Stimulated activated memory B cell treated with anti-CD40 and anti-IgM and Interleukin-4, amounts not matched to agents 10 μg/mL and 1 μg/mL and 100 μg/mL, for 72 hours (primary cell): Measurements from ENCODE around the gene EBF3.

Experiments
- ATAC-seq: fragments of 150-1000 bp; cut with Tn5 transposase; 2 replicates; pipeline ENCODE4 v1.10.0; 2021
- H3K27ac Mint-ChIP-seq: one replicate; pipeline ENCODE4 v1.8.0; 2022; ENCODE audit warnings: mild to moderate bottlenecking, mixed read lengths
- H3K27me3 Mint-ChIP-seq: one replicate; pipeline ENCODE4 v1.8.0; 2022; ENCODE audit warnings: mixed read lengths
- H3K36me3 Mint-ChIP-seq: one replicate; pipeline ENCODE4 v1.8.0; 2022; ENCODE audit warnings: mixed read lengths
- H3K4me1 Mint-ChIP-seq: one replicate; pipeline ENCODE4 v1.8.0; 2022; ENCODE audit warnings: mixed read lengths
- H3K4me3 Mint-ChIP-seq: one replicate; pipeline ENCODE4 v1.8.0; 2022; ENCODE audit warnings: mild to moderate bottlenecking, moderate library complexity, mixed read lengths
- H3K9me3 Mint-ChIP-seq: one replicate; pipeline ENCODE4 v1.8.0; 2022; ENCODE audit warnings: mixed read lengths

Gene EBF3

DNA sequence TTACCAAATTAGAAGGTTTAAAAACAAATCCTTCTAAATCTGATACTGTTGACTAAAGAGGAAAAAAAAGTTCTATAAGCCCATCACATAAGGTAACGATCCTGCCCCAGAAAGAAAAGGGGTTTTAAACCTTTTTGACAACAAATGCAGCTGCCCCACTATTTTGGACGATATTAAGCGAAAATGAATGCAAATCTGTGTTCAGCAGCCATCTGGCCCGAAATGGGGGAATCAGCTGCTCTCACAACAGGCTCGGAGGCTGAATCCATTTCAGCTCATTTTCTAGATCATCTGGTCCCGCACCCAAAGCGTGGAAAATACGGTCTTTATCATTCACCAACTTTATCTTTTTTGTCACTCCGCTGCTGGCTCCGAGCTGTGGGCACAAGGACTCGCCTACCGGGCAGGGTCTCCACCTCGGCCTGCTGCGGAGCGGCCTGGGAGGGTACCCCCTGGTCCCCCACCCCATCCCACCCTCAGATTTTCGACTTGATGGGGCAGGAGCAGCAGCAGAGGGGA lies 2.4 kb upstream of the EBF3 start:
- Mint-ChIP-seq H3K27ac (no peak overlapping the region), H3K27me3 (peaks cover 74% of the 10 kb centered on the region), H3K9me3 (no peaks in the 10 kb centered on the region), H3K4me3 (no peak overlapping the region), H3K4me1 (peaks cover 12% of the 10 kb centered on the region), H3K36me3 (no peaks in the 10 kb centered on the region)
- no peak for ATAC-seq

DNA sequence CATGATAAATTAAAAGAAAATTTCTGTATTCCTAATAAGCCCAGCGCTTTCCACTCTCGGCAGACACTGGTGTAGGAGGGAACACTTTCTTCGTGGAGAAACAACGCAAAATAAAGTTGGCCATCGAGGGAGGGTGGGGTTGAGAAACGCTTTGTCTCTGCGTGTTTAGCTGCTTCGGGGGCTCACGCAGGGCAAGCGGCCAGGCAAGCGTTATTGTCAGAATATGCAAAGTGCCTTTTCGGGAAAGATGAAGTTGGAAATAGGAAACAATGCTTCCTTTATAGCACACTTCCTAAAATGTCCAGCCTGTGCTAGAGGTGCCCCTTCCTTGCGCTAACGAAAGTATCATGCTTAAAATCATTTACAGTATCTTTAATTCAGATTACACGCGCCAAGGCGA lies 1.9 kb upstream of the EBF3 start:
- no peak for ATAC-seq
- no peaks in the 10 kb centered on the region for H3K9me3 Mint-ChIP-seq
- H3K4me1 Mint-ChIP-seq = peaks cover 12% of the 10 kb centered on the region
- H3K27ac Mint-ChIP-seq = no peak overlapping the region
- H3K4me3 Mint-ChIP-seq = no peak overlapping the region
- no peaks in the 10 kb centered on the region for H3K36me3 Mint-ChIP-seq
- H3K27me3 Mint-ChIP-seq = peaks cover 74% of the 10 kb centered on the region

DNA sequence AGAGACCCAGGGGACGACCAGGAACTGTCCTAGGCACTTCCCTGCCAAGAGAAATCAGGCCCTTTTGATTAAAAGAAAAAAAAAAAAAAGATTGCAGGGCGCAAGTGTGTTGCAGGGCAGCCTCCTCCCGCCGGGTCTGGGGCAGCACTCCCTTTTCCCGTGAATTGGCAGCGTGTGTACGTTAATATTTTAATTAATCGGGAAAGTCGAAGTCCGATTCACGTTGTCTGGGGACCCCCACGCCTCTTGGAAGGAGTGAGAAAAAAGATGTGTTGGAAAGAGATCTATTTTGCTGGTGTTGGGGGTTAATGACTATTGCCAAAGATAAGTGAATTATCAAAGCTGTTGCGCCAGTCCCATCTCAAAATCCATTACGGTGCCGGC lies 1.3 kb upstream of the EBF3 start:
- no peak for ATAC-seq
- Mint-ChIP-seq H3K27ac (no peak overlapping the region), H3K4me3 (no peak overlapping the region), H3K36me3 (no peaks in the 10 kb centered on the region), H3K27me3 (peaks cover 74% of the 10 kb centered on the region), H3K4me1 (peaks cover 8% of the 10 kb centered on the region), H3K9me3 (no peaks in the 10 kb centered on the region)

DNA sequence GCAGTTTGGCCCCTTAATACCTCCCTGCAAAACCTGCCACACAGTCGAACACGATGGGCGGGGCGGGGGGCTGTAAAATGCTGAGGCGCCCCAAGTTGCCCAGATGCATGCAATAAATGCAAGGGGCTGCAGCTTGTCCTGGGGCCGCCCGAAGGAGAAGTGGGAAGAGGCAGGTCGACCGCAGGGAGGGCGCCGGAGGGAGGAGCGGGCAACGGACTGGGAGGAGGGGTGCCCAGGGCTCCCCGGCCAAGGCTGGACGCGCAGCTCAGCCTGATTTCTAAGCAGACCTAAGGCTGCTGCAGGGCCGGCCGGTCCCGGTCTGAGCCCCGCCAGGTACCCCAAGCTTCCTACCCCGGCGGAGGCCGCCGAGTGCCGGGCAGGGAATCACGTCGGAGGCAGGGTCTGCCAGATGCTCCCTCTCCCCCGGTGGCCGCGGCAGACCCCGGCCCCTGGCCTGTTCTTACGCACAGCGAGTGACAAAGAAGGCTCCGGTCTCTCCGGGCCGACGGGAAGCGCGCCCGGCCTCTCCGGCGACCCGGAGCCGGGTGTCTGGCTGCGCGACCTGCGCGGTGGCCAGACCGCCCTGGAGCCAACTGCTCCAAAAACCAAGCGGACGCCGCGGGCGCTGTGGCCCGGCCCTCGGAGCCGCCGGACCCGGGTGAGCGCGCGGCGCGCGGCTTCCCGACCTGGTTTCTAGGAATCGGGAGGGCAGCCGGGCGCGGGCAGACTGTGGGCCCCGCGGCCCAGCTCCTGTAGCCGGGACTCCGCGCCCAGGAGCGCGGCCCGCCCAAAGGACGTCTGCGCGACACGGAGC lies 744 bp upstream of the EBF3 start:
- Mint-ChIP-seq H3K4me3 (peak overlapping the region; percentile 23), H3K27ac (no peak overlapping the region)
- ATAC-seq = no peak

DNA sequence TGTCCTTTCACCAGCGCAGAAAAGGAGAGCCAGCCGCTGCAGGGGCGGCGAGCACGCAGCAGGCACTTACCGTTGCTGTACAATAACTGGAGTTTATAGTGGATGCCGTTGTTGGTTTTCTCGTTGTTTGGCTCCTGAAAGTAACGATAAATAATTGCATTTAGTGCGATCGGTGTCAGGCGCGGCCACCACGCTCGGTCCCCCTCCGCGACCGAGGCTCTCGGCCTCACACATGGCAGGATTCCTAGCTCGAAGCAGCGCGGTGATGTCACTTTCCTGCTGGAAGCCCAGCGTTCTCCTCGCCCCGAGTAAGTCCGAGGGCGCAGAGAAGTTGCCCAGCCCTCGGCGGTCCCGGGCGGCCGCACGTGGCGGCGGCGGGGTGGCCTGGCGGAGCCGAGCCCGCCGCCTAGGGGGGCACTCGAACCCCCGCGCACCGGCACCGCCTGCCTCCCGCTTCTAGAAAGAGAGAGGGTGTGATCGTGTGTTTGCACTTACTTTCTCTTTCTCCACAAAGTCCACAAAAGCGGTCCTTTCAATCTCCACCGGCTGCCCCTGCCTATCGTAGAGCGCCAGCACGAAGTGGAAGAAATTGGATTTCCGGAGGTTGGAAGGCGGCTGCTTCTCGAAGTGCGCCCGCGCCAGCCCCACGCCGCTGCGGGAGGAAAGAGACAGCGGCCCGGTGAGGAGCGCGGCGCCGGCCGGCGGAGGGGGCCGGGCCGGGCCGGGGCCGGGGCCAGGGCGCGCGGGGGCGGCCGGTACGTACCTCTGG lies 1.0 kb downstream of the EBF3 start:
- H3K27ac Mint-ChIP-seq = no peak overlapping the region
- no peaks in the 10 kb centered on the region for H3K9me3 Mint-ChIP-seq
- H3K4me3 Mint-ChIP-seq = peak overlapping the region; percentile 70
- H3K36me3 Mint-ChIP-seq = no peaks in the 10 kb centered on the region
- ATAC-seq = no peak
- H3K27me3 Mint-ChIP-seq = peaks cover 69% of the 10 kb centered on the region
- peaks cover 6% of the 10 kb centered on the region for H3K4me1 Mint-ChIP-seq

More for the DNA sequence above, 744 bp upstream of the EBF3 start:
- Mint-ChIP-seq H3K27me3 (peaks cover 74% of the 10 kb centered on the region), H3K9me3 (no peaks in the 10 kb centered on the region), H3K4me1 (peaks cover 6% of the 10 kb centered on the region), H3K36me3 (no peaks in the 10 kb centered on the region)

DNA sequence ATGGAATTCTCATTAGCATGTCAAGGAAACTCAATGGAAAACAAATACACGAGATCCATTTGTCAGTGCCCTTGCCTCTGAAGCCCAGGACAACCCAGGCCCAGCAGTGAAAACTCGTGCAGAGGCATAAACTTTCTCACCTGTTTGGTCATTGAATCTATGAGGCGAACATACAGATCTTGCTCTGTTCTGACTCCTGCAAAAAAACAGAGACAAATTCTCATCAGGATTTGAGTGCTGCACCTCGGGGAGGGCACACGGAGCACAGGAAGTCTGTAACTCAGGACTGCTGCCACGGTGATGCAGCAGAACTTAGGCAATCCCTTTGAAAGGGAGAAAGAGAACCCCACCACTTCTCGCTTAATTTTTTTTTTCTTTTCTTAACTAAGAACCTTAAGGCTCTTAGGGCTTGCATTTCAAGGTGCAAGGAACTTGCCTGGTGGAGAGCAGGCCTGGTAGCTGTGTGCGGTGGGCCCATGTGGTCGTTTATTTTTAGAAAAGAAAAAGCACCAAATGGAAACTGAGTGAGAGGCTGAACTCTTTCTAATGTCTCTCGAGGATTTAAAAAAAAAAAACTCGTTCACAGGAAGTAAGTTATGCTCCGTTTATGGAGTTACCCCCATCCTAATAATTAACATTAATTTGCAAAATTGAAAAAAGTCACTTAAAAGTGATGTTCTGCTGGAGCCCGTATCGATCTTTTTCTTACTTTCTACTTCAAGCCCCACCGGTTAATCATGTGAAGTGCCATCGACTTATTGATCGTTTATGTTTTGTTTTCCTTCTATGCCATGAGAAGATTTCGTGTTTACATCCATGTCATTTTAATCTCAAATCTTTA lies 1.8 kb downstream of the EBF3 start:
- H3K27ac Mint-ChIP-seq = no peak overlapping the region

DNA sequence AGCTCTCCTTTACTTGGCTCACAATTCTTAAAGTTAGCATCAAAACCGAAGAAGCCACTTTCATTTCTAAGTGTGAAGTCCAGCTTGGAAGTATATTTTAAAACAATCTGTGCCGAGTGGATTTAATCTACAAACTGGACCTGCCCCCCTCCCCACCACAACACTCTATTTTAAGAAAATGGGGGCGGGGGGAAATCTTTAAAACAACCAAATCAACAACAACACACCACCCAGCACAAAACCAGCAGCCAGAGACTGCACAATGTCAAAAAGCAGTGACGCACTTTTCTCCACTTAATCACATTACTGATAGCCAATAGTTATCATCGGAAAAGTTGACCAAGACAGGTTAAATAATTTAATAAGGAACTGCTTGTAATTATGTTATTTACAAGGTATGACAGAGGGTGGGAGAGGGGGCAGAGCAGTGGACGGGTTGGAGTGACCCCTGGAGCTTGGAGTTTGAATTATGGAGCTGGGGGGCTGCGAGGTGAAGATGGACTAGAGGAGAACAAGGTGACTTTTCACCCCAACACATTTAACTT lies 2.8 kb downstream of the EBF3 start:
- H3K27me3 Mint-ChIP-seq = peaks cover 76% of the 10 kb centered on the region
- ATAC-seq = no peak
- no peaks in the 10 kb centered on the region for H3K9me3 Mint-ChIP-seq
- H3K36me3 Mint-ChIP-seq = no peaks in the 10 kb centered on the region
- no peak overlapping the region for H3K27ac Mint-ChIP-seq
- no peak overlapping the region for H3K4me3 Mint-ChIP-seq
- peaks cover 6% of the 10 kb centered on the region for H3K4me1 Mint-ChIP-seq

More for the DNA sequence above, 1.8 kb downstream of the EBF3 start:
- ATAC-seq = no peak
- Mint-ChIP-seq H3K36me3 (no peaks in the 10 kb centered on the region), H3K4me3 (peak overlapping the region; percentile 19), H3K9me3 (no peaks in the 10 kb centered on the region), H3K27me3 (peaks cover 70% of the 10 kb centered on the region), H3K4me1 (peaks cover 6% of the 10 kb centered on the region)

DNA sequence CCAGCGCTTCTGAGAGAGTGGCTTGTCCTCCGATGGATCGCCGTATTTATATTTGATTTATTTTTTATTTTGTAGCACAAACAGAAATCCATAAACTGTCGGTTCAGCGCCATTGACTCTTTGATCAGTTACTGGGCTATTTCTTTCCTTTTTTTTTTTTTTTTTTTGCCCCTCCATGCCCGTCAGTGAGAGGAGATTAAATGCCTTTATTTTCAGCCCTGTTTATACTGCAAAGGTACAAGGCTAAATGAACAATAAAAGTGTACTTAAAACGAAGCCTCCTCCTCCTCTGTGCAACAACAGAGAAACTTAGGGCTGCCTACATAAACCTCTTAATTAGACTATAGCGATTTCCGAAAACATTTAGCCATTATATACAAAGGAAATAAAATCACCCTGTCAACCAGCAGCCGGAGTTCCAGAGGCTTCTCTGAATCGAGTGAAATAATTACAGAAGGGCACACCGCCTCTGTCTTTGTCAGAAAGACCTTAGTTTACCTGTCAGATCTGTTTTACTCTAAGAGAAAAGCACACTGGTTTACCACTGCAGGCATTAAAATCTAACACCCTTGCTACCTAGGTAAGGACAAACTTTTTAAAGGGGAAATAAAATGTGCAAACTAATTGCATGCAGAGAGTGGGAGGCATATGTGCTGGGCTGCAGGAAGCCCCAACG lies 3.5 kb downstream of the EBF3 start:
- ATAC-seq = no peak
- no peak overlapping the region for H3K27ac Mint-ChIP-seq
- H3K4me3 Mint-ChIP-seq = no peak overlapping the region
- no peaks in the 10 kb centered on the region for H3K36me3 Mint-ChIP-seq
- peaks cover 6% of the 10 kb centered on the region for H3K4me1 Mint-ChIP-seq
- peaks cover 76% of the 10 kb centered on the region for H3K27me3 Mint-ChIP-seq
- H3K9me3 Mint-ChIP-seq = no peaks in the 10 kb centered on the region

DNA sequence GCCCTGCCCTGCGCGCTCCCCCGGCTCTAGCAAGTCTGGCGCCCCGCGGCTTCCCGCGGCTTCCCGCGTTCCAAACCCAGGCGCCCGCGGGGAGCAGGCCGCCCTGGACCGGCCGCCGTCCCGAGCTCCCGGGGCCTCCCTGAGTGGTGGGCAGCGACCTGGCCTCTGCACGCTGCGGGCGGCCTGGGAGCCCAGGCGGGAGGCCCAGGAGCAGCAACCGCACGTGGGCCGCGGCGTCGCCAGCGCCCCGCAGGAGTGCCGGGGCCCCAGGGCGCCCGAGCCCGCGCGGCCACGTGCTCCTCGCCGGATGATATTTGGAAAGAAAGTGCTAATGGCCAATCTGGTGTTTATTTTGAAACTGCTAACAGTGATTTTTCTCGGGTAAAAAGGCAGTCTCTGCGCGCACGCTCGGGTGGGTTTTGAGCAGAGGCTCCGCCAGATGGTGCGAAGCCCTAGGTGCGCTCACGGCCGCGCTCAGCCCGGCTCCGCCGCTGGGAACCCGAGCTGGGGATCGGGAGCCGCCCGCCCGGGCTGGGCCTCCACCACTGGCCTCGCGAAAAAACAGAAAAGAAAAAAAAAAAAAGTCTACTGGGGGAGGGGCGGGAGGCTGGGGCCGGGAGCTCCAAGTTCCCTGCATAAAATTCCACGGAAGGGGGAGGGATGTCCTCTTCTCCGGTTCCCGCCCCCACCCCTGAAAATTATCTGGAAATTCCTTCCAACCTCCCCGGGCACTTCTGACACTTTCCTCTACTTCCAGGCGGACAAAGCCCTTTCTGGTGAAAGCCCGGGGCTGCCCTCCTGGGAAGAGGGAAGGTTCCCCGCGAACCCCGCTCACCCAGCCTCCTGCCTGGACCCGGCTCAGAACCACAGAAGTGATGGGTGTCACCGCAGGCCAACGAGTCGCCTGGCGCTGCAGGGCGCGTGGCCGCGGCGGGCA lies 4.3 kb downstream of the EBF3 start:
- Mint-ChIP-seq H3K4me1 (peaks cover 6% of the 10 kb centered on the region), H3K36me3 (no peaks in the 10 kb centered on the region), H3K9me3 (no peaks in the 10 kb centered on the region), H3K4me3 (no peak overlapping the region), H3K27me3 (peaks cover 71% of the 10 kb centered on the region), H3K27ac (no peak overlapping the region)
- no peak for ATAC-seq

DNA sequence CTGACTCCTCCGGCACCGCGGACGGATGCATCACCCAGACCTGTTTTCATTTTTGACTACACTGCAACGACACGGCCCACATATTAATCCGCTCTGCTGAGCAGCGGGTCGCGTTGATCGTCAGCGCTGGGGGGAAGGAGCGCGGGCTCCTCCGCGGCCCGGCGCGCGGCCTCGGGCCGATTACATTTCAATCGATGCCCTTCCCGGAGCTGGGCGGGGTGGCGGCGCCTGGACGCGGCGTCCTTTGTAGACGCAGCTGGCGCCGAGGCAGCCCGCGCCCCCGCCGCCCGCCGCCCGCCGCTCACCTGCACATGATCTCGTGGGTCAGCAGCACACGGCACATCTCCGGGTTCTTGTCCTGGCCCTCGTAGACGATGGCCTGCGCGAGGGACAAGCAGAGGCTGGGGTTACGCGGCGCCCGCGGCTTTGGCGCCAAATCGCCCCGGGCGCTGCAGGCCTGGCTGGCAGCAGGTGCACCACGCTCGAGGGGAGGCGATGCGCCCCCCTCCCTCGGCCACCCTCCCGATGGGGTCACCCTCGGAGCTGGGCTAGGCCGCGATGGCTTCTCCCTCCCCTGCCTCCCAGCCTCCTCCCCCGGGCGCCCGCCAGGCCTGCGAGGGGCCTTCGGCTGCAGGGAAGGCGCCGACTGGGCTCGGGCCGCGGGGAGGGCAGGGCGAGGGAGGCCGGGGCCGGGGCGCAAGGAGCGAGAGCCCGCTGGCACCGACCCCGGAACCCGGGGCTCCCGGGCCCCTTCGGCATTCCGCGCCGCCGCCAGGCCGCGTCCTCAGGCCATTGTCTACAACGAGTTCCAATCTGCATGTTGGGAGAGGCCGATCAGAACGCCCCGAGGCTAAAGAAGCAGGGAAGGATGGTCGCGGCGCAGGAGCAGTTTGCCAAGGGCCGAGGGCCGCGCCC lies 5.2 kb downstream of the EBF3 start:
- Mint-ChIP-seq H3K36me3 (no peaks in the 10 kb centered on the region), H3K4me3 (no peak overlapping the region), H3K9me3 (no peaks in the 10 kb centered on the region), H3K27me3 (peaks cover 72% of the 10 kb centered on the region), H3K4me1 (peaks cover 6% of the 10 kb centered on the region), H3K27ac (no peak overlapping the region)
- ATAC-seq = no peak

DNA sequence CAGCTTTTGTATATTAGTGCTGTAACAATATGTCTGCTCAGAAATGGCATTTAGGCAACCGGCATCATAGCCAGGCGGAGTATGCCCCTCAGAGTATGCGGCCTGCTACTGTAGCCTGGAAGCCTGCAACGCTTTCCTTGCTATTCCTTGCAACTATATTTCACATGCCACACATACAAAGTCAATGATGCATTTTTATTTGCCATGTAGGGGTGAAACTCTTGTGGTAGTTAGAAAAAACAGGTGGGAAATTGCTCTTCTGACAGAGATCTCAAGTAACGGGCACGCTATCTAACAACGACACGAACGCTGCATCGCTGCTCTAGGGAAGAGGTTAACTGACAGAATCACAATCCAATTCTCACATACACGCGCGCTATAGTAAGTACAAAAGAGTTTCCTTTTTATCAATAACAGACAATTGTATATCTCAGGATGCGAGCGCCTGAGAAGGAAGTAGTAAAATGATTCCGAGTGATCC lies 5.9 kb downstream of the EBF3 start:
- H3K4me1 Mint-ChIP-seq = peaks cover 6% of the 10 kb centered on the region
- no peaks in the 10 kb centered on the region for H3K36me3 Mint-ChIP-seq
- no peak overlapping the region for H3K4me3 Mint-ChIP-seq
- no peak overlapping the region for H3K27ac Mint-ChIP-seq
- H3K27me3 Mint-ChIP-seq = peaks cover 74% of the 10 kb centered on the region
- no peaks in the 10 kb centered on the region for H3K9me3 Mint-ChIP-seq
- no peak for ATAC-seq

DNA sequence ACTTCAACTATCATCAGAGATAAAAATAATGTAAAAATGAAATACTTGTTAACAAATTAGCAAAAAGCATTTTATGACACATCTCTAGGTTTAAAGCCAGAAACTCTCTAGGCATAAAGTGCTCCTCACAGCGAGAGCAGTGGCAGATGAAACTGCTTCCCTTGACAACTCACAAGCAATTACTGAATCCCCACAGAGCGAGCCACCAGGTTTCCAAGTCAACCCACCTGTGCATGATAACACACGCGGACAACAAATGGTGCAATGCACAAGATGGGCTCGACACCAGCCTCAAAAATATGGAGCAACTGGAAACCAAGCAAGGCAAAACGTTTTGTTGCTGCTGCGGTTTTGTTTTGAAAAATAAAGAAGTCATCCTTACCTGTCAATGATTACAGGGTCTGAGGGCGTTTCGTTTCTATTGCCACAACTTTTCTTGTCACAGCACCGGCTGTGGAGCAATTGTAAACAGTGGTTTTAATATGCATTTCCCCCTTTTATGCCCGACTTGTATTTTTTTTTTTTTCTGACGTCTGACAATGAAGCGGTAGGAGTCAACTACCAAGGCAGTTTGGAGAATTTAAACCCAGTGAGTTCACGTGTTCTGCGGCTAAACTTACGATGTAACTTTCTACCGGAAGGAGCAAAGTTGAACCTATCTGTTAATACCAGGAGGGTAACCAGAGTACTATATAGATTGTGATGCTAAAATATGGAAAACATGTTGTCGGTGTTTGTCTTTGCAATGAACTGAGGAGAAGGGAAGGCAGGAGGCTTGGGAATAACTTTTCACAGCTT lies 7.0 kb downstream of the EBF3 start:
- Mint-ChIP-seq H3K27ac (no peak overlapping the region), H3K4me1 (no peaks in the 10 kb centered on the region), H3K36me3 (no peaks in the 10 kb centered on the region), H3K4me3 (no peak overlapping the region), H3K27me3 (peaks cover 72% of the 10 kb centered on the region), H3K9me3 (no peaks in the 10 kb centered on the region)
- ATAC-seq = no peak
